Vagina (tissue), 2 donors: ENCODE measurements around the gene KIF3B.

Source experiments
- POLR2AphosphoS5 ChIP-seq, 2 donors: sonication (generic); formaldehyde crosslinking; IDR thresholded peaks; one replicate each; pipeline ENCODE4 v1.9.0; 2017; ENCODE audit warnings: antibody characterized with exemption in 2 of 2, mild to moderate bottlenecking in 2 of 2, low read depth in 1 of 2; ENCODE audit not compliant: insufficient read depth in 1 of 2
- TF ChIP-seq, protein P1 (sequence below), 3 experiments: fragments of 450-650 bp in 2 of 3; fragments of 200-600 bp in 1 of 3; sonication (generic) in 1 of 3; IDR thresholded peaks; one replicate each; pipeline ENCODE4 v1.5.1; 2017 to 2019; ENCODE audit warnings: antibody characterized with exemption in 3 of 3, mild to moderate bottlenecking in 2 of 3, moderate library complexity in 2 of 3

DNA sequence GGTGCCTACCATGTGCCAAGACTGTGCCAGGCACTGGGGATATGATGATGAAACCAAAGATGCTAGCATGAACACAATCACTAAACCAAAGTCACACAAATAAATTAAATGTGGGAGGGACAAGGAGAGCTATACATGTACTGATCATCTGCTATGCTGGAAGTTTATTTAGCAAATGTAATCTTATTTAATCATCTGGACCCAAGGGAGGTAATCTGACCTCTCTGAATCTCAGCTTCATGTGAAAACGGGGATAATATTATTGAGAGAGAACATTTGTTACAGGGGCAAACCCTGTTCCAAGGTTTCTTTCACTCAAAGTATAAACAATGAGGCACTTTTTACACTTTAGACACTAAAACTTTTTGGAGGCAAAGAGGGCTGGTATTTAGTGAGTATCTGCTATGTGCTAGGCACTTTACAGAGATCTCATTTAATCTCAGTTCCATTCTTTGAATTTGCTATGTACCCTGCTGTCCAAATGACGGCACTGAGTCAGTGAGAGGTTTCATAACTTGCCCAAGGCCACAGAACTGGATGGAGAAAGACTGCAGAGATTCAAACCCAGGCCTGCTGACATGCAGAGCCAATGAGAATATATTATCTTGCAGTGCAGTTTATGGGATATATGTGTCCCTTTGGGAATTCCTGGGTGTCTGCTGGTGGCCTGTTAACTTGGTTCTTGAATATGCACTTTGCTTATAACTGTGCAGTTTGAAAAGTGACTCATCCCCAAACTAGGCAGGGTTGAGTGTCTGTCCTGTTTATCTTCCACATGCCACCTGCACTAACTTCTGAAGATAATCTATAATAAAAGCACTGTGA, 77.4 kb downstream of the KIF3B start:
- no peak for TF ChIP-seq POLR2AphosphoS5 (IDR thresholded peaks at IDR 0.05; ENCODE audit: insufficient read depth in 1 of 2, low read depth in 1 of 2)
- TF ChIP-seq, protein P1, sequence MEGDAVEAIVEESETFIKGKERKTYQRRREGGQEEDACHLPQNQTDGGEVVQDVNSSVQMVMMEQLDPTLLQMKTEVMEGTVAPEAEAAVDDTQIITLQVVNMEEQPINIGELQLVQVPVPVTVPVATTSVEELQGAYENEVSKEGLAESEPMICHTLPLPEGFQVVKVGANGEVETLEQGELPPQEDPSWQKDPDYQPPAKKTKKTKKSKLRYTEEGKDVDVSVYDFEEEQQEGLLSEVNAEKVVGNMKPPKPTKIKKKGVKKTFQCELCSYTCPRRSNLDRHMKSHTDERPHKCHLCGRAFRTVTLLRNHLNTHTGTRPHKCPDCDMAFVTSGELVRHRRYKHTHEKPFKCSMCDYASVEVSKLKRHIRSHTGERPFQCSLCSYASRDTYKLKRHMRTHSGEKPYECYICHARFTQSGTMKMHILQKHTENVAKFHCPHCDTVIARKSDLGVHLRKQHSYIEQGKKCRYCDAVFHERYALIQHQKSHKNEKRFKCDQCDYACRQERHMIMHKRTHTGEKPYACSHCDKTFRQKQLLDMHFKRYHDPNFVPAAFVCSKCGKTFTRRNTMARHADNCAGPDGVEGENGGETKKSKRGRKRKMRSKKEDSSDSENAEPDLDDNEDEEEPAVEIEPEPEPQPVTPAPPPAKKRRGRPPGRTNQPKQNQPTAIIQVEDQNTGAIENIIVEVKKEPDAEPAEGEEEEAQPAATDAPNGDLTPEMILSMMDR (IDR thresholded peaks at IDR 0.05) = no peak
